Measurements from ENCODE around the gene OR52E5. TPM values are rescaled to one million over a fixed set of nuclear protein-coding genes. Genes with fewer than 3 reads are reported as not detected.

Gene OR52E5
- total RNA-seq, 1 experiment from 2014 or later, result not detected

DNA sequence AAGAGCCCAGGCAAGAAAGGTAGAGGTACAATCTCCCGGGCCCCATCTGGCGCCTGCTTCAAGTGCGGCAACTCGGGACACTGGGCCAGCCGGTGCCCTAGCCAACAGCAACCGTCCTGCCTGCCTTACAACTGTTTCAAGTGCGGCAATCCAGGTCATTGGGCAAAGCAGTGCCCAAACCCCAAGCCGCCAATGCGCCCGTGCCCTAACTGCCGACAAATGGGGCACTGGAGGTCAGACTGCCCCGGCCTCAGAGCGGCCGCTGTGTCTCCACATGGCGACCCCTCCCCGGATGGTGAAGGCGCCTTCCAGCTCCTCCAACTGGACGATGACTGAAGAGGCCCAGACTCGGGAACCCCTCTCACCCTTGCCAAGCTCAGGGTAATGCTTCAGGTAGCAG, 37.6 kb downstream of the OR52E5 start:
- RAD21 ChIA-PET (ENCODE audit: low non-redundant PET in 1 of 2, low total read pairs in 2 of 2, uncharacterized antibody in 2 of 2, unreplicated experiment in 2 of 2), result no interaction called here
- no peak for DNase-seq (ENCODE audit: low read depth, low spot score)
- H3K79me2 ChIP-seq (ENCODE audit: insufficient read depth, low read length), result no peaks in the 10 kb centered on the region
- POLR2A ChIA-PET, result no interaction called here
- no peak overlapping the region for H3K27ac ChIP-seq (ENCODE audit: low read depth, low read length)
- H3K9me3 ChIP-seq (ENCODE audit: control insufficient read depth in 1 of 2, insufficient read depth in 1 of 2, low read depth in 1 of 2, low read length in 2 of 2), result no peaks in the 10 kb centered on the region
- no peak overlapping the region for H3K9ac ChIP-seq (ENCODE audit: low read length)
- intact Hi-C loops (cut with micrococcal nuclease), result no loop called here
- no peak overlapping the region for H3K4me3 ChIP-seq (replicated peaks in 1 of 2; ENCODE audit: low read depth in 1 of 2, low read length in 2 of 2)
- H3K4me2 ChIP-seq (ENCODE audit: low read length), result no peak overlapping the region
- no peaks in the 10 kb centered on the region for H3K36me3 ChIP-seq (ENCODE audit: control insufficient read depth in 1 of 2, insufficient read depth in 2 of 2, low read length in 2 of 2)
- BruUV-seq (replicated peaks), result no TSS peak
- H3K27me3 ChIP-seq (ENCODE audit: insufficient read depth, low read length), result 0 out of 2 replicates have a peak, but pooled peaks cover 4% of the 10 kb centered on the region
- CTCF ChIA-PET, result no interaction called here
- H2AFZ ChIP-seq (ENCODE audit: low read depth, low read length, poor library complexity, severe bottlenecking), result no peak overlapping the region
- ATAC-seq, result no peak
- H3K9me2 ChIP-seq (ENCODE audit: insufficient read depth), result no peaks in the 10 kb centered on the region
- no peaks in the 10 kb centered on the region for H4K20me1 ChIP-seq (ENCODE audit: insufficient read depth)
- H3K4me1 ChIP-seq (ENCODE audit: control insufficient read depth in 1 of 2, insufficient read depth in 2 of 2, low read length in 2 of 2), result no peaks in the 10 kb centered on the region
- TF ChIP-seq EZH2 (IDR thresholded peaks at IDR 0.05) (no peak), TCF7L2 (IDR thresholded peaks at IDR 0.05; ENCODE audit: borderline replicate concordance, extremely low read depth, insufficient read depth, insufficient read length) (no peak), SP1 (IDR thresholded peaks at IDR 0.05; ENCODE audit: low read depth) (no peak), ELF1 (IDR thresholded peaks at IDR 0.05; ENCODE audit: borderline replicate concordance, low read depth) (no peak)

DNA sequence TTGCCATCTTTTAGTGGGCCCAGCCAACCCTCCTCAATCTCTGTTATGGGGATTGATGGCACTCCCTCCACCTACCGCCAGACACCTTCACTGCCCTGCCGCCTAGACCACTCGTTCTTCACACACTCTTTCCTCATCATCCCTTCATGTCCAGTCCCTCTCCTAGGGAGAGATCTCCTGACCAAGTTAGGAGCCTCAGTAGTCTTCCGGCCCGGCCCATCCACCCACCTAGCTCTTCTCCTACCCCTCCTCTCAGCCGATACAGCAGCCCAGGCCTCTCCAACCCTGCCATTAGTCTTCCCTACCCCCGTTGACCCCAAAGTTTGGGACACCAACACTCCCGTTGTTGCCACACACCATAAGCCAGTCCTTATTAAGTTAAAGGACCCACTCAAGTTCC, 38.1 kb downstream of the OR52E5 start:
- Histone ChIP-seq H3K9me3 (ENCODE audit: control insufficient read depth in 1 of 2, insufficient read depth in 1 of 2, low read depth in 1 of 2, low read length in 2 of 2) (no peaks in the 10 kb centered on the region), H4K20me1 (ENCODE audit: insufficient read depth) (no peaks in the 10 kb centered on the region), H3K36me3 (ENCODE audit: control insufficient read depth in 1 of 2, insufficient read depth in 2 of 2, low read length in 2 of 2) (no peaks in the 10 kb centered on the region), H3K4me1 (ENCODE audit: control insufficient read depth in 1 of 2, insufficient read depth in 2 of 2, low read length in 2 of 2) (no peaks in the 10 kb centered on the region), H3K27ac (ENCODE audit: low read depth, low read length) (no peak overlapping the region), H2AFZ (ENCODE audit: low read depth, low read length, poor library complexity, severe bottlenecking) (no peak overlapping the region), H3K4me2 (ENCODE audit: low read length) (no peak overlapping the region), H3K4me3 (replicated peaks in 1 of 2; ENCODE audit: low read depth in 1 of 2, low read length in 2 of 2) (no peak overlapping the region), H3K9ac (ENCODE audit: low read length) (no peak overlapping the region), H3K9me2 (ENCODE audit: insufficient read depth) (no peaks in the 10 kb centered on the region), H3K27me3 (ENCODE audit: insufficient read depth, low read length) (0 out of 2 replicates have a peak, but pooled peaks cover 4% of the 10 kb centered on the region), H3K79me2 (ENCODE audit: insufficient read depth, low read length) (no peaks in the 10 kb centered on the region)
- no TSS peak for BruUV-seq (replicated peaks)
- CTCF ChIA-PET, result no interaction called here
- ATAC-seq (no peak), DNase-seq (ENCODE audit: low read depth, low spot score) (no peak)
- intact Hi-C loops (cut with micrococcal nuclease), result no loop called here
- RAD21 ChIA-PET (ENCODE audit: low non-redundant PET in 1 of 2, low total read pairs in 2 of 2, uncharacterized antibody in 2 of 2, unreplicated experiment in 2 of 2), result no interaction called here
- TF ChIP-seq, protein P1, sequence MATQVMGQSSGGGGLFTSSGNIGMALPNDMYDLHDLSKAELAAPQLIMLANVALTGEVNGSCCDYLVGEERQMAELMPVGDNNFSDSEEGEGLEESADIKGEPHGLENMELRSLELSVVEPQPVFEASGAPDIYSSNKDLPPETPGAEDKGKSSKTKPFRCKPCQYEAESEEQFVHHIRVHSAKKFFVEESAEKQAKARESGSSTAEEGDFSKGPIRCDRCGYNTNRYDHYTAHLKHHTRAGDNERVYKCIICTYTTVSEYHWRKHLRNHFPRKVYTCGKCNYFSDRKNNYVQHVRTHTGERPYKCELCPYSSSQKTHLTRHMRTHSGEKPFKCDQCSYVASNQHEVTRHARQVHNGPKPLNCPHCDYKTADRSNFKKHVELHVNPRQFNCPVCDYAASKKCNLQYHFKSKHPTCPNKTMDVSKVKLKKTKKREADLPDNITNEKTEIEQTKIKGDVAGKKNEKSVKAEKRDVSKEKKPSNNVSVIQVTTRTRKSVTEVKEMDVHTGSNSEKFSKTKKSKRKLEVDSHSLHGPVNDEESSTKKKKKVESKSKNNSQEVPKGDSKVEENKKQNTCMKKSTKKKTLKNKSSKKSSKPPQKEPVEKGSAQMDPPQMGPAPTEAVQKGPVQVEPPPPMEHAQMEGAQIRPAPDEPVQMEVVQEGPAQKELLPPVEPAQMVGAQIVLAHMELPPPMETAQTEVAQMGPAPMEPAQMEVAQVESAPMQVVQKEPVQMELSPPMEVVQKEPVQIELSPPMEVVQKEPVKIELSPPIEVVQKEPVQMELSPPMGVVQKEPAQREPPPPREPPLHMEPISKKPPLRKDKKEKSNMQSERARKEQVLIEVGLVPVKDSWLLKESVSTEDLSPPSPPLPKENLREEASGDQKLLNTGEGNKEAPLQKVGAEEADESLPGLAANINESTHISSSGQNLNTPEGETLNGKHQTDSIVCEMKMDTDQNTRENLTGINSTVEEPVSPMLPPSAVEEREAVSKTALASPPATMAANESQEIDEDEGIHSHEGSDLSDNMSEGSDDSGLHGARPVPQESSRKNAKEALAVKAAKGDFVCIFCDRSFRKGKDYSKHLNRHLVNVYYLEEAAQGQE (IDR thresholded peaks at IDR 0.05; ENCODE audit: low read depth), result no peak
- TF ChIP-seq CBX3 (IDR thresholded peaks at IDR 0.05; ENCODE audit: low read depth), result no peak
- TF ChIP-seq POLR2AphosphoS5 (IDR thresholded peaks at IDR 0.05; ENCODE audit: low read depth, low read length), result no peak
- TF ChIP-seq EGR1 (IDR thresholded peaks at IDR 0.05; ENCODE audit: low read depth), result no peak
- TF ChIP-seq, protein P2, sequence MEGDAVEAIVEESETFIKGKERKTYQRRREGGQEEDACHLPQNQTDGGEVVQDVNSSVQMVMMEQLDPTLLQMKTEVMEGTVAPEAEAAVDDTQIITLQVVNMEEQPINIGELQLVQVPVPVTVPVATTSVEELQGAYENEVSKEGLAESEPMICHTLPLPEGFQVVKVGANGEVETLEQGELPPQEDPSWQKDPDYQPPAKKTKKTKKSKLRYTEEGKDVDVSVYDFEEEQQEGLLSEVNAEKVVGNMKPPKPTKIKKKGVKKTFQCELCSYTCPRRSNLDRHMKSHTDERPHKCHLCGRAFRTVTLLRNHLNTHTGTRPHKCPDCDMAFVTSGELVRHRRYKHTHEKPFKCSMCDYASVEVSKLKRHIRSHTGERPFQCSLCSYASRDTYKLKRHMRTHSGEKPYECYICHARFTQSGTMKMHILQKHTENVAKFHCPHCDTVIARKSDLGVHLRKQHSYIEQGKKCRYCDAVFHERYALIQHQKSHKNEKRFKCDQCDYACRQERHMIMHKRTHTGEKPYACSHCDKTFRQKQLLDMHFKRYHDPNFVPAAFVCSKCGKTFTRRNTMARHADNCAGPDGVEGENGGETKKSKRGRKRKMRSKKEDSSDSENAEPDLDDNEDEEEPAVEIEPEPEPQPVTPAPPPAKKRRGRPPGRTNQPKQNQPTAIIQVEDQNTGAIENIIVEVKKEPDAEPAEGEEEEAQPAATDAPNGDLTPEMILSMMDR (IDR thresholded peaks at IDR 0.05 in 2 of 3, conservative IDR thresholded peaks at IDR 0.05 in 1 of 3; ENCODE audit: borderline replicate concordance in 1 of 3, insufficient read depth in 1 of 3, low read depth in 2 of 3, low read length in 2 of 3), result no peak
- TF ChIP-seq, protein P3, sequence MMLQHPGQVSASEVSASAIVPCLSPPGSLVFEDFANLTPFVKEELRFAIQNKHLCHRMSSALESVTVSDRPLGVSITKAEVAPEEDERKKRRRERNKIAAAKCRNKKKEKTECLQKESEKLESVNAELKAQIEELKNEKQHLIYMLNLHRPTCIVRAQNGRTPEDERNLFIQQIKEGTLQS (IDR thresholded peaks at IDR 0.05), result no peak
- TF ChIP-seq ZFX (IDR thresholded peaks at IDR 0.05), result no peak
- POLR2A ChIA-PET, result no interaction called here

All from HCT116 (cell line).